GM06990 (cell line): ENCODE results near the gene NR4A1.

Experiments used
- DNase-seq: peaks from one replicate; pipeline ENCODE4 v3.0.0-alpha.2; 2011; ENCODE audit not compliant: insufficient read length; ENCODE audit errors: extremely low read depth
- H3K27me3 ChIP-seq: replicated peaks from 2 replicates; pipeline ENCODE4 v1.6.0; 2011; ENCODE audit warnings: low read length; ENCODE audit not compliant: control insufficient read depth, insufficient read depth
- H3K36me3 ChIP-seq: 2 replicates; pipeline ENCODE4 v1.5.1; 2011; ENCODE audit warnings: low read length; ENCODE audit not compliant: control insufficient read depth, insufficient read depth
- H3K4me3 ChIP-seq: replicated peaks from 2 replicates; pipeline ENCODE4 v1.5.1; 2011; ENCODE audit warnings: low read depth, mild to moderate bottlenecking, control low read depth, low read length
- TF ChIP-seq, protein P1 (sequence below): IDR thresholded peaks from 2 replicates; pipeline ENCODE4 v1.5.1; 2011; ENCODE audit warnings: low read length, control low read depth, mild to moderate bottlenecking, inconsistent platforms; ENCODE audit not compliant: insufficient read depth, poor library complexity, severe bottlenecking

NR4A1 gene

DNA sequence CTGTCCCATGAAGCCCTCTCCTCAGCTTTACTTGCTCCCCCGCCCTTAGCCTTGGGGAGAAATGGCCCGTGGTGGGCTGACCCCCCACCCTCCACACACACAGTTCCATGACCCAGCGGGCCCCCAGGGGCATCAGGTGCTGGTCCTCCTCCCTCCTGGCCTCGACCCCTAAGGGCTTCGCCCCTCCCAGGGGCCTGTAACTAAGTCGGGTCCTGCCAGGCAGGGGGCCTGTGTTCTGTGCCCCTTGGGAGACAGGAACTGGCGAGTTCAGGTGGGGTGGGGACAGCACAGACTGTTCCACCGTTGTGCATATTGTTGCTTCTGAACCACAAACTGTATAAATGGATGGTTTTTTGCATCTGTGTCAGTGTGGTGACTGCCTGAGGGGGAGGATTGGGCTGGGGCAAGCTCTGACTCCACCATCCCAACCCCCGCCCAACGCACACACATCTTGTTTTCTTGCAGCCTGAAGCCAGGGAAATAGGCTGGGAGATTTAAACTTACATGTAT is 35.7 kb upstream of the NR4A1 start:
- no peaks in the 10 kb centered on the region; the same call in none of the 2 replicates for H3K27me3 ChIP-seq
- TF ChIP-seq, protein P1, sequence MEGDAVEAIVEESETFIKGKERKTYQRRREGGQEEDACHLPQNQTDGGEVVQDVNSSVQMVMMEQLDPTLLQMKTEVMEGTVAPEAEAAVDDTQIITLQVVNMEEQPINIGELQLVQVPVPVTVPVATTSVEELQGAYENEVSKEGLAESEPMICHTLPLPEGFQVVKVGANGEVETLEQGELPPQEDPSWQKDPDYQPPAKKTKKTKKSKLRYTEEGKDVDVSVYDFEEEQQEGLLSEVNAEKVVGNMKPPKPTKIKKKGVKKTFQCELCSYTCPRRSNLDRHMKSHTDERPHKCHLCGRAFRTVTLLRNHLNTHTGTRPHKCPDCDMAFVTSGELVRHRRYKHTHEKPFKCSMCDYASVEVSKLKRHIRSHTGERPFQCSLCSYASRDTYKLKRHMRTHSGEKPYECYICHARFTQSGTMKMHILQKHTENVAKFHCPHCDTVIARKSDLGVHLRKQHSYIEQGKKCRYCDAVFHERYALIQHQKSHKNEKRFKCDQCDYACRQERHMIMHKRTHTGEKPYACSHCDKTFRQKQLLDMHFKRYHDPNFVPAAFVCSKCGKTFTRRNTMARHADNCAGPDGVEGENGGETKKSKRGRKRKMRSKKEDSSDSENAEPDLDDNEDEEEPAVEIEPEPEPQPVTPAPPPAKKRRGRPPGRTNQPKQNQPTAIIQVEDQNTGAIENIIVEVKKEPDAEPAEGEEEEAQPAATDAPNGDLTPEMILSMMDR = no peak
- H3K4me3 ChIP-seq = no peak overlapping the region
- no peak for DNase-seq
- H3K36me3 ChIP-seq = no peaks in the 10 kb centered on the region

DNA sequence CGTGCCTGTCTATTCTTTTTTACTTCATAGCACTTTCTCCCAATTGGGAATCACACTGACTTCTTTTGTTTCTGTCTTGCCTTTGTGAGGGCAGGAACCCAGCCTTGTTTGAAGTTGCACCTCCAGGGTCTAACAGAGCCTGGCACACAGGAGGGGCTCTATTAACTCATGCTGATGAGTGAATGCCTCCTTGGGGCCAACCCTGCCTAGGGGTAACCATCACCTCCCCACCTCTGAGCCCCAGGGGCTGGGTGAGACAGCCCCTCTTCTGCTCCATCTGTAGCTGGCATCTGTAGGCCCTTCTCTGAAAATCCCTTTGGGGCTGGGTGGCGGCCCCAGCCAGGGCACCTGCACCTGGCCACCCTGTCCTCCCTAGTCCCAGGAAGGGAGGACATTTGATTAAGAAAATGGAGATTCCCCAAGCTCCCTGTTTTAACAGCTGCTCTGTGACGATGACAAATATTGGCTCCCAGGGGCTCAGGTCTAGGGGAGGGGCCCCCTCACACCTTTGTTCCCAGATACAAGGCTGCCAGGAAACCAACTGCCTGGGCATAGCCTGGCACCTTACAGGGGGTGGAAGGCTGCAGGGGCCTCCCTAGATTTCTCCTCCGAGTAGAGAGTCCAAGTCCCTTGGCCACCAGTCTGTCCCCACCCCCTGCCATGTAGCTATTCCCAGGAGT is 32.7 kb upstream of the NR4A1 start:
- H3K36me3 ChIP-seq = no peaks in the 10 kb centered on the region
- TF ChIP-seq, protein P1 = no peak
- no peak overlapping the region for H3K4me3 ChIP-seq
- no peaks in the 10 kb centered on the region; the same call in none of the 2 replicates for H3K27me3 ChIP-seq
- no peak for DNase-seq

DNA sequence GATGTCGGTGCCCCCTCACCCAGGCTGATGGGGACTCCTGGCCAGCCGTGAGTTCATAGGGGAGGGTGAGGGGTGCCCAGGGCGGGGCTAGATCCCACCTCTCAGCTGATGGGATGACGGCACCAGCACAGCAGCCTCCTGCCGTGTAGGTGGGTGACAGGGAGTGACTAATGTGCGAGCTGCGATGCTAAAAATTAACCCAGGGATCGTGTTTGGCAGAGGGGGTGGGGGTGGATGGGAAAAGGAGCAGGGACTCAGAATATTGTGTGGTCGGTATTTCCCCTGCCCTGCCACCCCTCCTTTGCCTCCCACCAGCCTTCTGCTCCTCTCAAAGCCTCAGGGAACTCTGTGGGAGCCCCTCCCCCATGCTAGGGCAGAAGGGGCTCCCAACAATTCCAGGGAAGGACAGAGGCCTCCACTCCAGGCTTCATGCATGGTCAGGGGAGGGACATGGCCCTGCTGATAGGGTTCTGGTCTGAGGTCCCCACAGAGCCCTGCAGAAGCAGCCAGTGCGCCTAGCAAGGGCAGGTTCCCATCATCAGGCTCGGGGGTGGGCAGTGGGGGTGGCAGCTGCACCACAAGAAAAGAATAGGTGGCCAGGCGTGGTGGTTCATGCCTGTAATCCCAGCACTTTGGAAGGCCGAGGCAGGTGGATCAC is 32.0 kb upstream of the NR4A1 start:
- no peak overlapping the region for H3K4me3 ChIP-seq
- DNase-seq = no peak
- TF ChIP-seq, protein P1 = no peak
- H3K36me3 ChIP-seq = no peaks in the 10 kb centered on the region
- no peaks in the 10 kb centered on the region; the same call in none of the 2 replicates for H3K27me3 ChIP-seq

DNA sequence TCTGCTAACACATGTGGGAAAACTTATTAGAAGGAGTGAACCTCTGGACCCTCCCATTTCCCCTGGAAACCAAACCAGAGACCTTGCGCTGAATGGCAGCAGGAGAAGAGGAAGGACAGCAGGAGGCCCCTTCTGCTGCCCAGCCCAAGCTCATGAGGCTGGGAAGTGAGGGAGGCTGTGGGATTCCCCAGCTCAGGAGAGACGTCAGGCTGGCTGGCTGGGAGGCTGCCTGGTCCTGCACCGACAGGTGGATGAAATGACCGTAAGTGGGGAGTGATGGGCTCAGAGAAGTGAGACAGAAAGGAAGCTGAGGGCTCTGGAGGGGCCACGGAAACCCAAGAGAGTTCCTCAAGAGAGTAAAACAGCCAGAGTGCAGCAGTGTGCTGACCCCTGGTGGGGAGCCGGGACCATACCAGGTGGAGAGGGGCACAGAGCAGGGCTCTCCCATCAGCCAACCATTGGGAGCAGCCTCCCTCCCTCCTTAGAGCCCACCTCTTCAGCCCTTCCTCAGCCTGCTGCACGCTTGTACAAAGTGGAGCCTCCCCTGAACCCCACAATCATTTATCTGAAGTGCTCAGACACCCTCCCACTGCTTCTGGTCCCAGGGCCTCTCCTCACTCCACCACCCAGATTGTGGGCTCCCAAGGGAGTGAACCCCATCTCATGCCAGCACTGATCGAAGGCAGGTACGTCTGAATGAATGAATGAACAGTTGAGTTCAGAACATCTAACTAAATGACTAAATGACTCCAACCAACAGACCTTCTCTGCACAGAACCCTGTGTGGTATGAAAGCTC is 30.5 kb upstream of the NR4A1 start:
- TF ChIP-seq, protein P1 = peak; percentile 83
- no peaks in the 10 kb centered on the region; the same call in none of the 2 replicates for H3K27me3 ChIP-seq
- H3K4me3 ChIP-seq = no peak overlapping the region
- H3K36me3 ChIP-seq = no peaks in the 10 kb centered on the region
- no peak for DNase-seq

DNA sequence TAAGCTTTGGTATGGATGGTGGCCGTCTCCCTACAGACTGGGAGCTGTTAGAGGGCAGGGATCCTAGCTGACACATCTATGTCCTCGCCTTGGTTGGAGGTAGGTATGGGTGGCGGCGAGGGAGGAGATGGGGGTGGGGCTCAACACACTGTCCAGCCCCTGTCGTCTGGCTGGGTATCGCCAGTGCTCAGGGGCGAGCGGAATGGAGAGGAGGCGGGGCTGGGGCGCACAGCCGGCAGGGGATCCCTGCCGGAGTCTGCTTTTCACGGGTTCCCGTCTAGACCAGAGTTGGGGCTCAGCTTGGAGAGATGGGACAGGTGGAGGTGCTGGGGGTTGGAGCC is 28.4 kb upstream of the NR4A1 start:
- Histone ChIP-seq H3K36me3 (no peaks in the 10 kb centered on the region), H3K27me3 (no peaks in the 10 kb centered on the region; the same call in 1 of the 2 replicates), H3K4me3 (peak overlapping the region; percentile 58)
- TF ChIP-seq, protein P1 = no peak
- no peak for DNase-seq
